Fibroblast of skin of left quadriceps (primary cell): ENCODE measurements around the gene RNF213.
"Not testable (repeated sequence)": the region's sequence is repeated elsewhere in the genome, so short reads cannot be mapped to it uniquely, and the experiment has no call there.

Experiments used
- DNase-seq, 2 experiments: peaks; one replicate each; pipeline ENCODE4 v3.0.0-alpha.2; 2013; ENCODE audit warnings: low read depth in 2 of 2

RNF213 gene

GRCh38 chr17:80316927-80317705 lies 56.5 kb downstream of the RNF213 start:
- DNase-seq, result no peak

GRCh38 chr17:80317706-80317980 lies 57.0 kb downstream of the RNF213 start:
- no peak for DNase-seq

GRCh38 chr17:80318166-80318565 lies 57.5 kb downstream of the RNF213 start:
- DNase-seq, result no peak

- no peak for DNase-seq
Observed at GRCh38 chr17:80319262-80319998, 58.8 kb downstream of the RNF213 start.

- no peak for DNase-seq
Observed at GRCh38 chr17:80319999-80320344, 59.3 kb downstream of the RNF213 start.

- no peak for DNase-seq
Observed at GRCh38 chr17:80320496-80320895, 59.8 kb downstream of the RNF213 start.

GRCh38 chr17:80322864-80323263 lies 62.2 kb downstream of the RNF213 start:
- DNase-seq, result no peak

GRCh38 chr17:80323982-80324381 lies 63.3 kb downstream of the RNF213 start:
- DNase-seq, result no peak

GRCh38 chr17:80327518-80327917 lies 66.9 kb downstream of the RNF213 start:
- no peak for DNase-seq

GRCh38 chr17:80328634-80329380 lies 68.2 kb downstream of the RNF213 start:
- DNase-seq, result no peak

GRCh38 chr17:80329421-80329820 lies 68.8 kb downstream of the RNF213 start:
- DNase-seq, result not testable (repeated sequence)

- no peak for DNase-seq
Observed at GRCh38 chr17:80330276-80330675, 69.6 kb downstream of the RNF213 start.

- not testable (repeated sequence) for DNase-seq
Observed at GRCh38 chr17:80330938-80331337, 70.3 kb downstream of the RNF213 start.

- DNase-seq, result no peak
Observed at GRCh38 chr17:80331820-80332219, 71.2 kb downstream of the RNF213 start.

GRCh38 chr17:80337195-80337895 lies 76.7 kb downstream of the RNF213 start:
- no peak for DNase-seq

- no peak for DNase-seq
Observed at GRCh38 chr17:80339118-80339517, 78.5 kb downstream of the RNF213 start.

- no peak for DNase-seq
Observed at GRCh38 chr17:80339731-80340456, 79.2 kb downstream of the RNF213 start.

GRCh38 chr17:80345321-80345720 lies 84.7 kb downstream of the RNF213 start:
- no peak for DNase-seq

GRCh38 chr17:80345841-80346497 lies 85.3 kb downstream of the RNF213 start:
- no peak for DNase-seq

GRCh38 chr17:80346498-80347275 lies 86.0 kb downstream of the RNF213 start:
- DNase-seq, result no peak
